ENCODE results near the gene PDE3B. TPM values are rescaled to one million over a fixed set of nuclear protein-coding genes. Genes with fewer than 3 reads are reported as not detected.

PDE3B gene
- total RNA-seq, 1 donor, result 0.43 TPM

DNA sequence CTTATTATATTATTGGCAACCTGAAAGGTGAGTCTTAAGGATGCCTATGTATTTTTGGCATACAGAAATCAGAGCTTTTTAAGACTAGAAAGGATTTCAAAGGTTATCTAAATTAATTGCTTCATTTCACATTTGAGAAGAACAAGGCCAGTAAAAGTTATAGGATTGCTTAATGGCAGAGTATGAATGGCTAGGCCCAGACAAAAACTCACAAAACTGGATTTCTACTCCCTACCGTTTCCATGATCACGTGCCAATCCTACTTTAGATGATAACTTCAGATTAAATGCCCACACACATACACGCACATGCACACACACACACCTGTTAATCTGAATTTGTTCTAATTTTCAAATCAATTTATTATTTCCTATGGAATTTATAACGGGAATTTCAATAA, 1.8 kb upstream of the PDE3B start:
- H3K4me3 ChIP-seq (ENCODE audit: low read depth, low read length), result no peak overlapping the region
- DNase-seq (ENCODE audit: low read depth), result no peak
- TF ChIP-seq CTCF (IDR thresholded peaks at IDR 0.05; ENCODE audit: insufficient read depth, low read depth, low read length), result no peak

DNA sequence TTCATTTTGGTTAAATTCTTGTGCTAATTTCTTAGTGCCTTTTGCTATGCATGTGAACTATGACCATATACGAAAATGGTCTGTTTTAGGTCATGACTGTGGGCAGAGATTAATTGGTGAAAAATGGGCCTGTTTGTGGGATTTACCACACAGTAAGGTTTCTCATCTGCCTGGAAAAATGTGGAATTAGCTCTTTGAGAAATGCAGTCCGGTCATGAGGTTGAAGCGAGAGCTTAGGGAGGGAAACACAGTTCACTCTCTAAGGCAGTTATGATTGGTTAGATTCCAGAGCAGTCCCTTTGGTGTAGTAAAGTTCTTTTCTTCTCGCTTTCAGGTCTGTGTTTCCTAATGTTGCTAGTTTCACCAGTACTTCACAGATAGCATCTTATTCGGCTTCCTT, 1.2 kb upstream of the PDE3B start:
- H3K4me3 ChIP-seq (ENCODE audit: low read depth, low read length), result no peak overlapping the region
- TF ChIP-seq CTCF (IDR thresholded peaks at IDR 0.05; ENCODE audit: insufficient read depth, low read depth, low read length), result no peak
- no peak for DNase-seq (ENCODE audit: low read depth)

DNA sequence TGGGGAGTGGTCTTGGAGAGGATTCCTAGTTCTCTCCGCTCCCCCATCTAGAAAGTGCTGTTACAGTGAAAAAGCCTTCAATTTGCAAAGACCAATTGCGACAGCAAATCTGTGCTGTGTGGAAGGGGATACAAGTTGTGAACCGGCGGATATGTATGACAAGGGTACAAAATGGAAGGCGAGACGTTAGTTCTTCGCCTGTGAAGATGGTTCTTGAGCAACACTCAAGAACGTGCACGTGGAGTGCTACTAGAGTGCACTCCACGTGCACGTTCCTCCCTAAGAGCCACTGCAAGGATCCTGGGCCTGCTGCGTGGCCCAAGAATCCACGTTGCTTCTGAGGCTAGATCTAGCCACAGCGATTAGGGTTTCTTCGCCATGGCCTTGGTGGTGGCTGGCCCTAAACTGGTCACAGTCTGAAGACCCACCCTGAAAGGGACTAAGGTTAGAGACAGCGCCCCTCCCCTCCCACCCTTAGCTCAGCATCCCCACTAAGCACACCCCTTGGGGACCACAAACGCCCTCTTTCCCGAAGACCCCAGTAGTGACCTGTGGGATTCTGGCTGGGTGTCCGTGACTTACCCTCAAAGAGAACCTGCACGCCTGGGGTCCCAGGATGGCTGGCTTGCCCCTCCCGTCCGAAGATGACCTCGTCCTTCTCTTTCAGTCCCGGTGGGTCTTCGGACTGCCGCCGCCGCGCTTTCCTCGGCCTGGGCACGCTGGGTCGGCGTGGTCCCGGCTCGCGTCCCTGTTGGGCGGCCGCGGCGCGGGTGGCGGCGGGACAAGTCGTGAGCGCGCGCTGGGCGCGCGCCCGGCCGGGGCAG, 519 bp upstream of the PDE3B start:
- H3K4me3 ChIP-seq (ENCODE audit: low read depth, low read length), result peak overlapping the region; percentile 63
- TF ChIP-seq CTCF (IDR thresholded peaks at IDR 0.05; ENCODE audit: insufficient read depth, low read depth, low read length), result no peak
- no peak for DNase-seq (ENCODE audit: low read depth)

DNA sequence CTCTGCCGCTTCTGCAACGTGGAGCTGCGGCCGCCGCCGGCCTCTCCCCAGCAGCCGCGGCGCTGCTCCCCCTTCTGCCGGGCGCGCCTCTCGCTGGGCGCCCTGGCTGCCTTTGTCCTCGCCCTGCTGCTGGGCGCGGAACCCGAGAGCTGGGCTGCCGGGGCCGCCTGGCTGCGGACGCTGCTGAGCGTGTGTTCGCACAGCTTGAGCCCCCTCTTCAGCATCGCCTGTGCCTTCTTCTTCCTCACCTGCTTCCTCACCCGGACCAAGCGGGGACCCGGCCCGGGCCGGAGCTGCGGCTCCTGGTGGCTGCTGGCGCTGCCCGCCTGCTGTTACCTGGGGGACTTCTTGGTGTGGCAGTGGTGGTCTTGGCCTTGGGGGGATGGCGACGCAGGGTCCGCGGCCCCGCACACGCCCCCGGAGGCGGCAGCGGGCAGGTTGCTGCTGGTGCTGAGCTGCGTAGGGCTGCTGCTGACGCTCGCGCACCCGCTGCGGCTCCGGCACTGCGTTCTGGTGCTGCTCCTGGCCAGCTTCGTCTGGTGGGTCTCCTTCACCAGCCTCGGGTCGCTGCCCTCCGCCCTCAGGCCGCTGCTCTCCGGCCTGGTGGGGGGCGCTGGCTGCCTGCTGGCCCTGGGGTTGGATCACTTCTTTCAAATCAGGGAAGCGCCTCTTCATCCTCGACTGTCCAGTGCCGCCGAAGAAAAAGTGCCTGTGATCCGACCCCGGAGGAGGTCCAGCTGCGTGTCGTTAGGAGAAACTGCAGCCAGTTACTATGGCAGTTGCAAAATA, 816 bp downstream of the PDE3B start:
- peak; percentile 14 for TF ChIP-seq CTCF (IDR thresholded peaks at IDR 0.05; ENCODE audit: insufficient read depth, low read depth, low read length)
- peak overlapping the region; percentile 63 for H3K4me3 ChIP-seq (ENCODE audit: low read depth, low read length)
- peak; percentile 20 for DNase-seq (ENCODE audit: low read depth)

GRCh38 chr11:14645015-14645912, 1.7 kb downstream of the PDE3B start:
- DNase-seq (ENCODE audit: low read depth), result no peak
- no peak for TF ChIP-seq CTCF (IDR thresholded peaks at IDR 0.05; ENCODE audit: insufficient read depth, low read depth, low read length)

More at GRCh38 chr11:14645015-14645912, 1.7 kb downstream of the PDE3B start:
- H3K4me3 ChIP-seq (ENCODE audit: low read depth, low read length), result peak overlapping the region; percentile 63

Measured in fibroblast of villous mesenchyme (primary cell).